ENCODE results near the gene BTAF1. TPM values are rescaled to one million over a fixed set of nuclear protein-coding genes. Genes with fewer than 3 reads are reported as not detected.

The BTAF1 gene
- total RNA-seq, 1 donor from 2014 or later, result 24.0 TPM

GRCh38 chr10:91907914-91908336 lies 15.6 kb upstream of the BTAF1 start:
- no peak for DNase-seq (ENCODE audit: extremely low read depth, low read depth, low spot score)

GRCh38 chr10:91908337-91909116 lies 15.0 kb upstream of the BTAF1 start:
- DNase-seq (ENCODE audit: extremely low read depth, low read depth, low spot score), result no peak

- no peak for DNase-seq (ENCODE audit: extremely low read depth, low read depth, low spot score)
Observed at GRCh38 chr10:91909117-91909677, 14.4 kb upstream of the BTAF1 start, which contains the start of gene FGFBP3. Gene FGFBP3 (minus strand): TSS chr10:91909486. CDS start chr10:91908969, 517 bp downstream.

GRCh38 chr10:91910467-91910866 lies 13.1 kb upstream of the BTAF1 start:
- DNase-seq (ENCODE audit: extremely low read depth, low read depth, low spot score), result no peak

- no peak for DNase-seq (ENCODE audit: extremely low read depth, low read depth, low spot score)
Observed at GRCh38 chr10:91919651-91920050, 3.9 kb upstream of the BTAF1 start.

GRCh38 chr10:91924212-91925021 lies 847 bp downstream of the BTAF1 start:
- no peak for DNase-seq (ENCODE audit: extremely low read depth, low read depth, low spot score)

- no peak for DNase-seq (ENCODE audit: extremely low read depth, low read depth, low spot score)
Observed at GRCh38 chr10:91925022-91925320, 1.4 kb downstream of the BTAF1 start.

GRCh38 chr10:91930939-91931338 lies 7.4 kb downstream of the BTAF1 start:
- DNase-seq (ENCODE audit: extremely low read depth, low read depth, low spot score), result no peak

- DNase-seq (ENCODE audit: extremely low read depth, low read depth, low spot score), result no peak
Observed at GRCh38 chr10:91931526-91932190, 8.1 kb downstream of the BTAF1 start.

- DNase-seq (ENCODE audit: extremely low read depth, low read depth, low spot score), result no peak
Observed at GRCh38 chr10:91932737-91933136, 9.2 kb downstream of the BTAF1 start.

GRCh38 chr10:91935886-91936285 lies 12.3 kb downstream of the BTAF1 start:
- DNase-seq (ENCODE audit: extremely low read depth, low read depth, low spot score), result no peak

GRCh38 chr10:91939653-91940052 lies 16.1 kb downstream of the BTAF1 start:
- no peak for DNase-seq (ENCODE audit: extremely low read depth, low read depth, low spot score)

GRCh38 chr10:91941426-91941825 lies 17.9 kb downstream of the BTAF1 start:
- DNase-seq (ENCODE audit: extremely low read depth, low read depth, low spot score), result no peak

GRCh38 chr10:91944880-91945630 lies 21.5 kb downstream of the BTAF1 start:
- DNase-seq (ENCODE audit: extremely low read depth, low read depth, low spot score), result no peak

- DNase-seq (ENCODE audit: extremely low read depth, low read depth, low spot score), result no peak
Observed at GRCh38 chr10:91953600-91954160, 30.1 kb downstream of the BTAF1 start.

- DNase-seq (ENCODE audit: extremely low read depth, low read depth, low spot score), result no peak
Observed at GRCh38 chr10:91955114-91955513, 31.5 kb downstream of the BTAF1 start.

GRCh38 chr10:91957091-91957490 lies 33.5 kb downstream of the BTAF1 start:
- no peak for DNase-seq (ENCODE audit: extremely low read depth, low read depth, low spot score)

GRCh38 chr10:91969297-91969696 lies 45.7 kb downstream of the BTAF1 start:
- DNase-seq (ENCODE audit: extremely low read depth, low read depth, low spot score), result no peak

- DNase-seq (ENCODE audit: extremely low read depth, low read depth, low spot score), result no peak
Observed at GRCh38 chr10:91974960-91975359, 51.4 kb downstream of the BTAF1 start.

- no peak for DNase-seq (ENCODE audit: extremely low read depth, low read depth, low spot score)
Observed at GRCh38 chr10:91975438-91975837, 51.9 kb downstream of the BTAF1 start.
